HUDEP-2 (cell line): ENCODE measurements around the gene INCA1.
"Not testable (repeated sequence)": the region's sequence is repeated elsewhere in the genome, so short reads cannot be mapped to it uniquely, and the experiment has no call there.

Experiments used
- DNase-seq, 76 experiments: peaks; one replicate each; lab custom pipeline; 2025; ENCODE audit not compliant: unreplicated experiment in 76 of 76; lab: John Stamatoyannopoulos, UW

The INCA1 gene

GRCh38 chr17:4997302-4998026, at the start of gene INCA1, which contains the start of gene KIF1C:
Gene INCA1, minus strand, starts transcription at chr17:4997522. Its CDS starts 3,085 bp downstream, at chr17:4994437.
Gene KIF1C, plus strand, starts transcription at chr17:4997950. Its CDS starts 2,297 bp downstream, at chr17:5000247.
- DNase-seq: peak in 74 of 76 experiments; percentile 25 to 98 (median 78)

GRCh38 chr17:5045496-5045895, 48.2 kb upstream of the INCA1 start:
- DNase-seq: no peak

- DNase-seq: no peak
Observed at GRCh38 chr17:5044630-5045029, 47.3 kb upstream of the INCA1 start.

GRCh38 chr17:5043524-5043923, 46.2 kb upstream of the INCA1 start:
- no peak for DNase-seq

GRCh38 chr17:5042157-5043022, 45.1 kb upstream of the INCA1 start:
- DNase-seq: no peak

GRCh38 chr17:5035315-5035714, 38.0 kb upstream of the INCA1 start, which contains the start of gene SLC52A1:
Gene SLC52A1, minus strand, starts transcription at chr17:5035426. Its CDS starts 820 bp downstream, at chr17:5034606.
- DNase-seq: no peak

GRCh38 chr17:5034651-5035050, 37.3 kb upstream of the INCA1 start:
- DNase-seq: no peak

- DNase-seq: no peak
Observed at GRCh38 chr17:5034063-5034462, 36.7 kb upstream of the INCA1 start.

GRCh38 chr17:5033352-5034015, 36.2 kb upstream of the INCA1 start:
- no peak for DNase-seq

GRCh38 chr17:5032865-5033264, 35.5 kb upstream of the INCA1 start:
- DNase-seq: no peak

- DNase-seq: peak in 66 of 76 experiments; percentile 9 to 77 (median 54)
Observed at GRCh38 chr17:5031365-5032082, 34.2 kb upstream of the INCA1 start.

GRCh38 chr17:5030168-5030567, 32.8 kb upstream of the INCA1 start:
- not testable (repeated sequence) for DNase-seq

GRCh38 chr17:5027916-5028315, 30.6 kb upstream of the INCA1 start:
- no peak for DNase-seq

- no peak for DNase-seq
Observed at GRCh38 chr17:5027299-5027698, 30.0 kb upstream of the INCA1 start.

- DNase-seq: no peak
Observed at GRCh38 chr17:5024604-5025003, 27.3 kb upstream of the INCA1 start.

- DNase-seq: no peak
Observed at GRCh38 chr17:5023588-5024147, 26.3 kb upstream of the INCA1 start.

GRCh38 chr17:5022171-5022711, 24.9 kb upstream of the INCA1 start:
- no peak for DNase-seq

GRCh38 chr17:5020502-5021023, 23.2 kb upstream of the INCA1 start:
- no peak for DNase-seq

- DNase-seq: peak in 3 of 76 experiments; percentile 7 to 14 (median 9)
Observed at GRCh38 chr17:5019475-5019956, 22.2 kb upstream of the INCA1 start.
